Activated CD8-positive, alpha-beta memory T cell treated with anti-CD3 and anti-CD28 coated beads for 24 hours (primary cell): Measurements from ENCODE around the gene MIER3.

ENCODE experiments used
- DNase-seq: peaks from one replicate; pipeline ENCODE4 v3.0.0-alpha.2; 2020

Gene MIER3

DNA sequence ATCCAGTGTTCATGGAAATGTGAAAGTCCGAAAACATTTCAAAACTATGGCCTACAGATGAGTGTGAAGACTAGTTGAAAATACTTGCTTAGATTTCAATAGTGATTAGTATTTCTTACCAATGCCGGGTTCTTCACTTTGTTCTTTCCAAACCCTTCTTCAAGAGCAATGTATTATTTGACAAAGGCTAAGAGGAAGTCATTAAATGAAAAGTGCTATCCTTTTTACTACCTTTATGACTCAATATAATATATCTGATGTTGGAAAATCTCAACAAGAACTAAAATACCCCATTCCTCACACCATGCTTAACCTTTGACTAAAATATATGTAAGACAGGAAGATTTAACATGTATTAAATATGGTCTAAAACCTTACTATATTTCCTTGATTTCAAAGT lies 6.7 kb upstream of the MIER3 start:
- DNase-seq: no peak

DNA sequence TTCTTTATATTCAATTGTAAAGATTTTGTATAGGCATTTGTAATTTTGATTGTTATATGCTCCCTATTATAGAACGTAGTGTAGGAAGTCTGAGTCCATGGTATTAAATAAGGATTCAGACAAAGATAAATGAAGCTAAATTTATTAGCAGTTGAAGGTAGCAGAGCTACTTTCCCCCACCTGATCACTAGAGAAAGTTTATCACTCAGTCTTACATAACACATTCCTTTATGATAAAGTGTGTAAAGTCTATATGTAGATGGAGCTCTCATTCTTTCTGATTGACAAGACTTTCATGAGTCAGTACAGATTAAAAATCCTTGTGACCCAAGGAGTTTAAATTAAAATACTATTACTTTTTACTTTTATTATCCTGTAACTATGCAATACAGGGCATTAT lies 2.3 kb upstream of the MIER3 start:
- no peak for DNase-seq

DNA sequence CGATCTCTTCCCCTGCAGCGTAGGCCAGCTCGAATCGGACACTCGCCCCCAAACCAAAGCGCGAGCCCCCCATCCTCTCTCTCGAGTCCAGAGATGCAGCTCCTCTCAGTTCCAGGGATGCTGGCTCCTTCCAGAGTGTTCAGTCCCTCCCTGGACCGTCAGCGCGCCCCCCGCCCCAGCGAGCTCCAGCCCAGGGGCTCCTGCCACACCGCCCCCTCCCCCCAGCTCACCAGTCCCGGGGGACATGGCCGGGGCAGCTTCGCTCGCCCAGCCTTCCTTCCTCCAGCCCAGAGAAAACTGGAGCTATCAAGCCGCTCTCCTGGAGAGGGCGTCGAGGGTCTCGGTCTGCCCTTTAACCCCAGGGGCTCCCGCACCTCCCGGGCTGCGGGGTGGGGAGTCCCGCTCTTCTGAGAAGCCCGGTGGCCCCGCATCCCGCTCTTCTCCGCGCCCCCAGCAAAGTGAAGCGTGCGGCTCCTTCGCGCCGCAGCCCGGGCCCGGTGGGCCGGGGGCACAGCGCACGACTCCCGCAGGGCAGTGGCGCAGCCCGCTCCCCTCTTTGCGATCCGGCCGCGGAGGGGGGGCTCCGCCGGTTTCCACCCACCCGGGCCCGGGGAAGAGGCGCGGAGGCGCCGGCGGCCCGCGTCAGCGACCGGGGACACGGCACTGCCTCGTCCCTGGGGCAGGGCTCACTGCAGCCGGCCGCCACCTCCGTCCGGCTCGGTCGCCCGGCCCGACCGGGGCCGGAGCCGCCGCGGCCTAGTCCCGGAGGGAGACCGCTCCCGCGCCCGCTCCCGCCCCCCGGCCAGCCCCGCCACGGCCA lies 587 bp downstream of the MIER3 start:
- DNase-seq: peak; percentile 79

DNA sequence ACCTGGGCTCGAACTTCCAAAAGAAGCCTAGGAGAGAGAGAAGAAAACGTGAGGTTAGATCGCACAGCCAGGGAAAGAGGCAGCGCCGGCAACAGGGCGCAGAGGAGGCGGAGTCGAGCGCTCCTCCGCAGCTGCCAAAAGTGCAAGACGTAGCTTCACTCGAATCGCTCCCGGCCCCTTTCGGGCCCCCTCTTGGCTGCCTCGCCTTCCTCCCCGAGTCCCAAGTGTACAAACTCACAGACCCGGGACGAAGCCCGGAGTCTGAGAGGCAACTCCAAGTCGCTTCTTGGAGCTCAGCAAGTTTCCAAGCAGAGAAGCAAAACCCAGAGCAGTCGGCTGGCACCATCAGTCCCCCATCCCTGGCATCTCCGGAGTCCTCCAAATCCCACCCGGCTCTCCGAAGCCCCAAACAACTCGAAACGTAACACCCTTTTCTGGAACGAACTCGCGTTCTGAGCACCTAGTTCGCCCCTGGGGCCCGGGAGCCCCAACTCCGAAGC lies 1.2 kb downstream of the MIER3 start:
- peak; percentile 80 for DNase-seq

DNA sequence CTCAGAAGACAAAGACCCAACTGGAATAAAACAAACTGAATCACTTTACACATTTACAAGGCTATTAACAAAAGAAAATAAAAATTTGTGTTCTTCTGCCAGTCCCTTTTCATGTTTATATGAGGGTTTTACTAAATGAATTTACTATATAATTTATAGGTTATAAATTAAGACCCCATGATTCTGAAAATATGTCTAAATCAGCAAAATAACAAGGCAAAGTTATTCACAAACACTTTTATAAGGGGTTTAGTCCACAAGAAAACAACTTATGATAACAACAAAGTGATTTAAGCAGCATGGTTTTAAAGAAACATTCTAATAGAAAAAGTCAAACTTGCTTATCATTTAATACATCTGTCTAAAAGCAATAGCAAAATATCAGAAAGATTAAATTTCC lies 4.9 kb downstream of the MIER3 start:
- DNase-seq: no peak

DNA sequence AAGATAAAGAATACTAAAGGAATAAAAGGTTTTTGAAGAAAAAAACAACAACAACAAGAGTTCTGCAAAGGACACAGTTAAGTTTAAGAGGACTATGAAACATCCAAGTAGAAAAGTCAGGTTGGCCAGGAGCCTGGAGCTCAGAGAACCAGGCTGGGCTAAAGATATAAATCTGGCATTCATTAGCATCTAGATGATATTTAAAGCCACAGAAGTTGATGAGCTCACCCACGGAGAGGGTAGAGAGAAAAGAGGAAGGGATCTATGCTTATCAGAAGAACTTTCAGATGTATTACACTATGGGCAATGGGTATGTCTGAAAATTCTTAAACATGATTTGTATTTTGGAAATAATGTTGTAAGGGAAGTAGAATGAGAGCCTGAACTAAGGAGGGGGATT lies 9.9 kb downstream of the MIER3 start:
- DNase-seq: no peak

DNA sequence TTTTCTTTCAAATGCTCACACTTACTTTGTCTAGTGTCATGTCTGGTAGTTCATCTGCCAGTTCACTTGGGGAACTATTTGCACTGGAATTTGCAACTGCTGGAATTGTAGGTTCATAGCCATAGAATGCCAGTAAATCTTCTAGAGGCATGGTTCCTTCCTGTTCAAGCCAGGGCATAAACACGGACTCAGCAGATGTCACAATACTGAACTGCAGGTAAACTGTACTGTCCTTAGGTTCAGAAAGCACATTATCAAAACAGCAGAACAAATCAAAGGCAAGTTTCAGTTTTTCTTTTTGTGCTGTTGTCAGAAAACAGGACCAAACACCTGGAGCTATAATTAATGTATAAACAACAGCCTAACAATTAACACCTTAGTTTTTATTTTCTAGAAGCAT lies 13.1 kb downstream of the MIER3 start:
- no peak for DNase-seq

DNA sequence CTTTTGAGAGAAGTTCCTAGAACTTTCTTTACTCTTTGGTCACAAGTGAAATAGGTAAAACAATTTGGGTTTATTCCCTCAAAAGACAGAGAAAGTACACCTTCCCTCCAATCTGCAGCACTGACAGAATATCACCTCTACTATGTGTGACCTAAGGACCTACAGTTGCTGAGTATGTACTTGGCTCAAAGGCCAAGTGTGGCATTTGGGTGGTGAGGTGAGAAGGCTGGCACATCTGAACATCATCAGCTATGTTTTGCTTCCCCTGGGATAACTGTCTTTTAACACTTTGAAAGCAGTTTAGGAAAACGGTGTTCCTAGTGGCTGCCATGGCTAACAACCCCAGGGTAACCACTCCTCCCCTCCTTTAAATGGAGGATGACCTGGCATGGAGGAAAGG lies 17.6 kb downstream of the MIER3 start:
- DNase-seq: no peak

GRCh38 chr5:56922922-56923321 lies 29.0 kb downstream of the MIER3 start:
- no peak for DNase-seq

DNA sequence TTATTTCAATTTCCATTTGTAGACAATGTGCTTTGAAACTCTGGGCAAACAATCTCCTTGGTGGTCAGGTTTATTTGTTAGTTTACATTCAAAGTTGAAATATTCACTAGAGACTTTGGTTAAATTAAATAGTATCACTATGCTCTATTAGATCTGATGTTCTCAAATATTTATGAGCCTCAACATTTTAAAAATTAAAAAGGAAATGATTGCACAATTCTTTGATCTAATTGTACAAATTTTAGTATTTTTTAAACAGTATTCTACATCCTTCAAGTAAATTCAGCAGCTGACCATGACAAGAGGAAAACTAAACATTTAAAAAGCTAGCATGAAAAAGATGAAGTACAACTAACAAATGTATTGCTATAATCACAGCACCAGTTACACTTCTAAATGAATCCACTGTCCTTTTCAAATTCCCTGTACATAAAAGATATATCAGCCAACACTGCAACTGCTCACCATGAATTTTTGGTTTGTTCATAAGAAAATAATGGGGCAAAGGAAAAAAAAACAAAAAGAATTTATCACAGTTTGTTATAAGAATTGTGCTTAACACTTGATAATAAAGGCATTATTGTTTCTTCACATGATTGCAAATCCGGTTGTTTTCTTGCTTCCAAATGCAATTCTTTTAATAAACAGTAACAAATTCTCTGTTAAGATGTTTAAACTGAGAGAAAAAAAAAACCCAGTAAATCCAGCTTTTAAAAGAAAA lies 31.8 kb downstream of the MIER3 start:
- no peak for DNase-seq

- DNase-seq: no peak
Measured at GRCh38 chr5:56918054-56918453, 33.9 kb downstream of the MIER3 start.

DNA sequence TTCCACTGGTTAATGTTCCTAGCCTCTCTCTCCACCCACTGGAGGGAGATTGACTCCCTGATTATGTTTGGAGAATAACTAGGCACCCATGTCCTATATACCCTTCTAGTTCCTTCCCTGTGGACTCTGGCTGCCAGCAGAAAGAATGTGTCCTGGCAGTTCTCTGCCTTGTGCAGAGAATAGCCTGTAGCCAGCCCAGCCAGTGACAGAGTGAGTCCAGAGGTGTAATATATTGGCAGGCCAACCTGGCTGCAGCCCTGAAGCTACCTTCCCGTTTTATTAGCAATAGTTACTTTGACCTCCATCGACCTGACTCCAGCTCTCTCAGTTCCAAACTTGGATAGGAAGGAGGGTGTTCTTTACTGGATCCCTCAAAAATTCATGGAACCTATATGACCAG lies 34.4 kb downstream of the MIER3 start:
- DNase-seq: no peak

DNA sequence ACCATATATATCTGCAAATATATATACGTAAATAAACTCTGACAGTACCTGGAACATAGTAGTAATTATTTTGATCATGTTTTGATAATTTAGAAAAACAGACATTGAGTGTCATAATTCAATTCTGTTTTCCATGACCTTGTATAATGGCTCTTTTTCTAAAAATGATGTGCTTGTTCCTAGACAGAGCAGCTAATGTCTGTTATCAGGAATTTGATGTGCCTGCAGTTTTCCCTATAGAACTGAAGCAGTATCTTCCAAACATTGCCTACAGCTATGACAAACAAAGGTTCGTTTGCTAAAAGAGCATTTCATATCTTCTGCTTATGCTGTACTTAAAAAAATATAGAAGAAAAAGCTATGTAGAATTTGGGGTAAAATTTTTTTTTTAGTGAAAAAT lies 37.2 kb downstream of the MIER3 start:
- no peak for DNase-seq

GRCh38 chr5:56913766-56914165 lies 38.2 kb downstream of the MIER3 start:
- no peak for DNase-seq

DNA sequence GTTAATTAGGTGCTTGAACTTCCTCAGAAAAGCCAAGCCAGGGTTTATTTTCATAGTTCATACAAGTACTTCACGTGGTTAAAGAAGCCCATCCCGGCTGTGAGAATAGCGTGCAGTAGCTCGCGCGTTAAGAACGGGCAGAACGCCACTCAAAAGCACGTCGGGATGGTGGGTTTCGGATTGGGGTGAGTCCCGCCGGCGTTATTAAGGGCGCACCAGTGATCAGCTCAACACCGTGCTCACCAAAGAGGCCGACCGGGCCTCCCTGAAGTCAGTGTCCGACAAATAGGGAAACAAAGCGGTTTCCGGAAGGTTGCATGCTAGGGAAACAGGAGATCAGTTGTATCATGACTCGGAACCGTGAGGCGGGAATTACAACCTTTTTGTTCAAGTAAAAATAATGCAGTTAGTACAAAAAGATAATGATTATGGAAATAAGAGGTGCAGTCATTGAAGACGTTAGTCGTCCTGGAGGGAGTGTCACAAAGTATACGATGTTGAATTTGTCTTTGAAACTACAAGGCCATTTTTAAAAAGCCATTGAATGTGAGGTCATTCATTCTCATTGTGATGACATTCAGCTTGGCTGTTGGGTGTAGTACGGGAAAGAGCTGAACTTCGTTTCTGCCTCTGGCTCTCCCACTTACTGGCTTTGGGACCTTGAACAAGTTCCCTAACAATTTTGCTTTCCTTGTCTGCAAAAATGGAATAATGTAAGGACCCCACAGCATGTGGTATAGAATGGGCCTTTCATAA lies 41.5 kb downstream of the MIER3 start:
- DNase-seq: no peak

- peak; percentile 96 for DNase-seq
Measured at GRCh38 chr5:56909294-56910209, 42.4 kb downstream of the MIER3 start, which contains the start of gene SETD9. Gene SETD9, plus strand, starts transcription at chr5:56909596. Its CDS starts 50 bp downstream, at chr5:56909646.

DNA sequence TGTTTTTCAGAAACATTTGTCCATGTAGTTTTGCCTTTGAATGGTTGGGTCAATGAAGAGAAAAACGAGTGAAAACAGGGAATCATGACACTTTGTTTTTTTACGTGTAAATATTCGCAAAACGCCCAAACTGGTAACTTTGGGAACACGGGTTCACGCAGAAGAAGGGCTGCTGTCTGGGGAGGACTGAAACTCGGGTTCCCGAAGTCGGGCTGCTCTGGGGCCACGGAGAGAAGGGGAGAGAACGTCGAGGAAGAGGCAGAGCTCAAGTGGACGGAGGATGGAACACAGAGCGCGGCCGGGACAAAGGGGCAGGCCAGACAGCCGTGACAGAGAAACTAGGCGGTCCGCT lies 43.0 kb downstream of the MIER3 start:
- no peak for DNase-seq

GRCh38 chr5:56900858-56901578 lies 50.9 kb downstream of the MIER3 start:
- peak; percentile 62 for DNase-seq

DNA sequence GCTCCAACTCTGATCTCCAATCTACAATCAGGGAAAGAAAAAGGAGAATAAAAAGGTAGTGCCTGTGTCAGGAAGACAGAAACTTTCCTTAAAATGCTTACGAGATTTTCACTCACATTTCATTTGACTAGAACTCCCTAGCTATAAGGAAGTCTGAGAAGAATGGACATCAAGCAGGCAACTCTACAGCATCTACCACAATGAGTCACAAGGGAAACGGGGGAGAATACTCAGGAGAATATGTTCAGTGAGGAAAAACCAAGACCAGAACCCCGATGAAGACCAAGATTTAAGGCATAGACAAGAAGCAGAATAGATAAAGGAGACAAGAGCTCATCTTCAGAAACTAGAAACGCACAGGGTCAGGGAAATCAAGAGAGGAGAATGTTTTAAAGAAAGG lies 51.5 kb downstream of the MIER3 start:
- no peak for DNase-seq

- no peak for DNase-seq
Measured at GRCh38 chr5:56898213-56898612, 53.7 kb downstream of the MIER3 start.

DNA sequence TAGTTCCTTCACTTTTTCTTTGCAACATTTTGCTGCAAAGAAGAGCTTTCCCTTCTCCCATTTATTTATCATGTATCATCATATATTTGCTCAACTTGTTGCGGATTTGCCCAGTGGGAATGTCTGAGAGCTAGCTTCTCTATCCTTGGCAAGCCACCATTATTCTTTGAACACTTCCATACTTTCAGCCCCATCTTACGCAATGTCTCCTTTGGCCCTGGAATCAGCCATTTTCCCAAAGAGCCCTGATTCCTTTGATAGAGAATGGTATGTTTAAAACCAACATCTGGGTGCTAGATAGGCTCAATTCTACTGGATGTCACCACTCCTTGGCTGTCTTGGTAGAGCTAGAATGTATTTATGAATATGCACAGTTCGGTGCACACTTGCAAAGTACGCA lies 55.2 kb downstream of the MIER3 start:
- no peak for DNase-seq
